Neural progenitor cell (in vitro differentiated cells): ENCODE data around the gene KCNMA1.

Source experiments
- CTCF ChIP-seq: fragments of 200-600 bp; sonication (generic); IDR thresholded peaks from 2 replicates; pipeline ENCODE4 v1.5.1; 2017; ENCODE audit warnings: antibody characterized with exemption, mild to moderate bottlenecking
- EZH2 ChIP-seq: fragments of 200-600 bp; sonication (generic); IDR thresholded peaks from 2 replicates; pipeline ENCODE4 v1.6.1; 2017; ENCODE audit warnings: antibody characterized with exemption, mild to moderate bottlenecking, moderate library complexity

- TF ChIP-seq CTCF (no peak), EZH2 (no peak)
Measured at GRCh38 chr10:77681839-77682238, 44.2 kb upstream of the KCNMA1 start.
